Measurements from ENCODE around the gene GKN2. TPM values are rescaled to one million over a fixed set of nuclear protein-coding genes. Genes with fewer than 3 reads are reported as not detected.
"Not testable (repeated sequence)": the region's sequence is repeated elsewhere in the genome, so short reads cannot be mapped to it uniquely, and the experiment has no call there.

Gene GKN2
- total RNA-seq, 1 experiment from 2014 or later: not detected

DNA sequence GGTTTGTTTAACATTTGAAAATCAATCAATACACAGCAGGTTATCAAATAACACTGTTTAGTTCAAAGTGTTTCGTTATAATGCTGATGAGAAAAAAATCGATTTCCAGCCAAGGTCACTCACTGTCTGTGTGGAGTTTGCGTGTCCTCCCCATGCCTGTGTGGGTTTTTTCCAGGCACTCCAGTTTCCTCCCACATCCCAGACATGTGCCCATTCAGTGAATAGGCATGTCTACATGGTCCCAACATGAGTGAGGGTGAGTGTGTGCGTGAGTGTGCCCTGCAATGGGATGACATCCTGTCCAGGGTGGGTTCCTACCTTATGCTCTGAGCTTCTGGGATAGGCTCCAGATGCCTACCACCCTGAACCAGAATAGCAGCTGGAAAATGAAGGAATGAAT, 8.7 kb upstream of the GKN2 start:
- DNase-seq (ENCODE audit: low spot score): no peak
- intact Hi-C loops (cut with micrococcal nuclease; ENCODE audit: unreplicated experiment): no loop called here
- no peaks in the 10 kb centered on the region for H3K4me1 ChIP-seq (ENCODE audit: insufficient read depth, low read length, poor library complexity, severe bottlenecking)
- no peaks in the 10 kb centered on the region for H3K36me3 ChIP-seq (ENCODE audit: insufficient read depth, low read length, poor library complexity, severe bottlenecking)
- no peak overlapping the region for H3K4me3 ChIP-seq (ENCODE audit: low read depth, low read length, poor library complexity, severe bottlenecking)
- ChIA-PET POLR2A (ENCODE audit: low non-redundant PET) (no interaction called here), CTCF (no interaction called here)
- H3K27me3 ChIP-seq (replicated peaks; ENCODE audit: insufficient read depth, low read depth, low read length, poor library complexity): no peaks in the 10 kb centered on the region
- H3K27ac ChIP-seq (ENCODE audit: low read depth, low read length, poor library complexity, severe bottlenecking): no peak overlapping the region
- BruUV-seq (replicated peaks): no TSS peak
- TF ChIP-seq CTCF (conservative IDR thresholded peaks at IDR 0.05; ENCODE audit: low read depth, low read length) (no peak), EZH2 (IDR thresholded peaks at IDR 0.05; ENCODE audit: borderline replicate concordance, low read depth, low read length, poor library complexity, severe bottlenecking) (no peak)
- no peaks in the 10 kb centered on the region for H3K9me3 ChIP-seq (ENCODE audit: low read depth, low read length, poor library complexity, severe bottlenecking)

GRCh38 chr2:68959001-68959400, 6.3 kb upstream of the GKN2 start:
- no peak for TF ChIP-seq CTCF (conservative IDR thresholded peaks at IDR 0.05; ENCODE audit: low read depth, low read length)
- no peak for TF ChIP-seq EZH2 (IDR thresholded peaks at IDR 0.05; ENCODE audit: borderline replicate concordance, low read depth, low read length, poor library complexity, severe bottlenecking)
- Histone ChIP-seq H3K27me3 (replicated peaks; ENCODE audit: insufficient read depth, low read depth, low read length, poor library complexity) (no peaks in the 10 kb centered on the region), H3K27ac (ENCODE audit: low read depth, low read length, poor library complexity, severe bottlenecking) (no peak overlapping the region), H3K9me3 (ENCODE audit: low read depth, low read length, poor library complexity, severe bottlenecking) (no peaks in the 10 kb centered on the region), H3K4me3 (ENCODE audit: low read depth, low read length, poor library complexity, severe bottlenecking) (no peak overlapping the region), H3K36me3 (ENCODE audit: insufficient read depth, low read length, poor library complexity, severe bottlenecking) (no peaks in the 10 kb centered on the region), H3K4me1 (ENCODE audit: insufficient read depth, low read length, poor library complexity, severe bottlenecking) (no peaks in the 10 kb centered on the region)
- no peak for DNase-seq (ENCODE audit: low spot score)
- intact Hi-C loops (cut with micrococcal nuclease; ENCODE audit: unreplicated experiment): no loop called here
- ChIA-PET POLR2A (ENCODE audit: low non-redundant PET) (no interaction called here), CTCF (no interaction called here)
- no TSS peak for BruUV-seq (replicated peaks)

DNA sequence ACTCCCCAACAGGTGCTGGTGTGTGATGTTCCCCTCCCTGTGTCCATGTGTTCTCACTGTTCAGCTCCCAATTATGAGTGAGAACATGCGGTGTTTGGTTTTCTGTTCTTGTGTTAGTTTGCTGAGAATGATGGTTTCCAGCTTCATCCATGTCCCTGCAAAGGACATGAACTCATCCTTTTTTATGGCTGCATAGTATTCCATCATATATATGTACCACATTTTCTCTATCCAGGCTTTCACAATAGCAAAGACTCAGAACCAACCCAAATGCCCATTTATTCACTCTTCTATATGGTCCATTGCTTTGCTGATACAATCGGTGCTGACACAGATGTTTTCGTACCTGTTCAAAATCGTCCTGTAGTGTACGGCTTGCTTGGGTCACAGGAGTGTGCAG, 2.7 kb upstream of the GKN2 start:
- H3K27ac ChIP-seq (ENCODE audit: low read depth, low read length, poor library complexity, severe bottlenecking); intact Hi-C loops (cut with micrococcal nuclease; ENCODE audit: unreplicated experiment); H3K36me3 ChIP-seq (ENCODE audit: insufficient read depth, low read length, poor library complexity, severe bottlenecking); H3K4me3 ChIP-seq (ENCODE audit: low read depth, low read length, poor library complexity, severe bottlenecking); BruUV-seq (replicated peaks); DNase-seq (ENCODE audit: low spot score); H3K27me3 ChIP-seq (replicated peaks; ENCODE audit: insufficient read depth, low read depth, low read length, poor library complexity); POLR2A ChIA-PET (ENCODE audit: low non-redundant PET); H3K4me1 ChIP-seq (ENCODE audit: insufficient read depth, low read length, poor library complexity, severe bottlenecking); H3K9me3 ChIP-seq (ENCODE audit: low read depth, low read length, poor library complexity, severe bottlenecking): not testable (repeated sequence)
- CTCF ChIA-PET: interaction anchor here (1.5 kb wide), 1 partner anchor 12 kb away, joined by 4 read pairs; no protein-coding TSS in a partner anchor

DNA sequence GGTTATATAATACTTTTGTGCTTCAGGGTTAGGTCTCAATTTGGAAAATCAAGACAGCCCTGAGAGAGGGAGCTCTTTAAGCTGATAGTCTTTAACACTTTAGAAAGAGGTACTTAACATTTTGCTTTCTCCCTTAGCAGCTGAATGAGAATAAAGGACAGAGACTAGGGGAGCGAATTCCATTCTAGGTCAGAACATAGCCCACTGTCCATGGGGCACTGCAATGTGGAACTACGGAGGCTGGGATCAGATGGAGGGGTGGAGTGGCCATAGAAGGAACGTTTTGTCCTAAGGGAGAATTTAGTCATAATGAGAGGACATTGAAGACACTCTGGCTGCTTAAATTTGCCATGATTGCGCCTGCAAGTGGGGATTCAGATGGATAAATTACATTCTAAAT, 794 bp downstream of the GKN2 start:
- ChIA-PET POLR2A (ENCODE audit: low non-redundant PET) (no interaction called here), CTCF (no interaction called here)
- Histone ChIP-seq H3K36me3 (ENCODE audit: insufficient read depth, low read length, poor library complexity, severe bottlenecking) (no peaks in the 10 kb centered on the region), H3K27ac (ENCODE audit: low read depth, low read length, poor library complexity, severe bottlenecking) (no peak overlapping the region), H3K4me3 (ENCODE audit: low read depth, low read length, poor library complexity, severe bottlenecking) (no peak overlapping the region), H3K4me1 (ENCODE audit: insufficient read depth, low read length, poor library complexity, severe bottlenecking) (no peaks in the 10 kb centered on the region), H3K27me3 (replicated peaks; ENCODE audit: insufficient read depth, low read depth, low read length, poor library complexity) (no peaks in the 10 kb centered on the region), H3K9me3 (ENCODE audit: low read depth, low read length, poor library complexity, severe bottlenecking) (no peaks in the 10 kb centered on the region)
- intact Hi-C loops (cut with micrococcal nuclease; ENCODE audit: unreplicated experiment): no loop called here
- no peak for DNase-seq (ENCODE audit: low spot score)
- no TSS peak for BruUV-seq (replicated peaks)
- TF ChIP-seq EZH2 (IDR thresholded peaks at IDR 0.05; ENCODE audit: borderline replicate concordance, low read depth, low read length, poor library complexity, severe bottlenecking): no peak
- no peak for TF ChIP-seq CTCF (conservative IDR thresholded peaks at IDR 0.05; ENCODE audit: low read depth, low read length)
